ENCODE results near the gene C2orf76. TPM values are rescaled to one million over a fixed set of nuclear protein-coding genes. Genes with fewer than 3 reads are reported as not detected.

The C2orf76 gene
- total RNA-seq, 4 donors from 2014 or later = 8.7 to 14.6 (median 11.2) TPM

DNA sequence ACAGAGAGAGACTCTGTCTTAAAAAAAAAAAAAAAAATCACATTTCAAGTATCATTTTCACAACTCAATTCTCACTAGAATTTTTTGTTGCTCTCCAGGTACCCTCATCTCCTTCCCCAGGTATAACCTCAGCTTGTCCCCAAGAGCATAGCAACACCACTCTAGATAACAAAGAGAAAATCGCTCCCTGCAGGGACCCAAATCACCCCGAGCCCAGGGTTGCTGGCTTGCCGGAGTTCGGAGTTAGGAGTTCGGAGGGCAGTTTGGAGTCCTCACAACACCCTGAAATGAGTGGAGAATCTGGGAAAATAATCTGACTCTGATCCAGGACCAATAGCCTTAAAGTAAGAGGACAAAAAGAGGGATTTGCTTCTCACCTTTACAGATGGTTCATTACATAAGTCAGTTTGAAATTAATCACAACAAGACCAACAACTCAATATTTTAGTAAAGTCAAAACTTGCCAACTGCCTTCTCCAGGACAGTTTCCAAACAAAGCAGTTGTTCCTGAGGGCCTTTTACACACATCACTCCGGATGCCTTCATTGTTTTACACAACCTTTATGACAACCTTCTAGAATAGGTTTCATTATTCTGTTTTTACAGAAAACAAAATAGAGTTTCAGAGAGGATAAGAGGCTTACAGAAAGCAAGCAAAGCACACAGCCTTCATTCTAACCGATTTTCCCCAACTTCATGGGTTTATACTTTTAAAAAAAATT lies 59.1 kb downstream of the C2orf76 start:
- WGBS = 94% methylated on average over 7 of the region's 7 CpGs

DNA sequence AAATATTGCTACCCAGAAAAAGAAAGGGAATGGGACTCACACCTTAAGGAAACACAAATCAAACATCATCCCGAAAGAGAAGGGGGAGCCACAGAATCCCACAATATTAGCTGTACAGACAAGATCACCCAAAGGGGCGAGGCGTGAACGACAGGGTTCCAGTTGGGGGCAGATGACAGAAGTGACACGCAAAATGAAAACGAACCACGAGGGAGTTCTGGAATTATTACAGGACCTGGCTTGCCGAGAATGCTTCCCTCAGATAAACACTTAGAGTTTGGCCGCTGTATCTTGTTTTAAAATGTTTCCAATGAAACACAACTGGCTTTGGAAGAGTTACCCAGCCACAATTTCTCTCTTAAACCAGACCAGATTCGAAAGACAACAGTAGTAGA lies 60.4 kb downstream of the C2orf76 start:
- no peak for DNase-seq (ENCODE audit: extremely low spot score)
- Histone ChIP-seq H3K9me3 (no peaks in the 10 kb centered on the region), H3K4me1 (no peaks in the 10 kb centered on the region), H3K27ac (replicated peaks in 1 of 4) (no peak overlapping the region), H3K36me3 (peaks cover 0 to 7% (median 2%) of the 10 kb centered on the region in 4 donors), H3K27me3 (no peaks in the 10 kb centered on the region), H3K4me3 (no peak overlapping the region)
- TF ChIP-seq EP300 (IDR thresholded peaks at IDR 0.05) (no peak), POLR2A (IDR thresholded peaks at IDR 0.05; ENCODE audit: low read depth) (no peak)
- intact Hi-C loops (cut with DNase I) = no loop called here
- 69% methylated on average over 10 of the region's 10 CpGs for WGBS

More for the DNA sequence above, 59.1 kb downstream of the C2orf76 start:
- no peaks in the 10 kb centered on the region for H3K9me3 ChIP-seq
- TF ChIP-seq EP300 (IDR thresholded peaks at IDR 0.05) = no peak
- TF ChIP-seq POLR2AphosphoS5 (IDR thresholded peaks at IDR 0.05) = no peak
- no peaks in the 10 kb centered on the region for H3K27me3 ChIP-seq
- no peak for DNase-seq (ENCODE audit: extremely low spot score)
- intact Hi-C loops (cut with DNase I) = no loop called here
- peaks cover 0 to 13% (median 5%) of the 10 kb centered on the region in 4 donors for H3K36me3 ChIP-seq
- no peak overlapping the region for H3K4me3 ChIP-seq
- H3K4me1 ChIP-seq = no peaks in the 10 kb centered on the region
- no peak overlapping the region for H3K27ac ChIP-seq (replicated peaks in 1 of 4)

DNA sequence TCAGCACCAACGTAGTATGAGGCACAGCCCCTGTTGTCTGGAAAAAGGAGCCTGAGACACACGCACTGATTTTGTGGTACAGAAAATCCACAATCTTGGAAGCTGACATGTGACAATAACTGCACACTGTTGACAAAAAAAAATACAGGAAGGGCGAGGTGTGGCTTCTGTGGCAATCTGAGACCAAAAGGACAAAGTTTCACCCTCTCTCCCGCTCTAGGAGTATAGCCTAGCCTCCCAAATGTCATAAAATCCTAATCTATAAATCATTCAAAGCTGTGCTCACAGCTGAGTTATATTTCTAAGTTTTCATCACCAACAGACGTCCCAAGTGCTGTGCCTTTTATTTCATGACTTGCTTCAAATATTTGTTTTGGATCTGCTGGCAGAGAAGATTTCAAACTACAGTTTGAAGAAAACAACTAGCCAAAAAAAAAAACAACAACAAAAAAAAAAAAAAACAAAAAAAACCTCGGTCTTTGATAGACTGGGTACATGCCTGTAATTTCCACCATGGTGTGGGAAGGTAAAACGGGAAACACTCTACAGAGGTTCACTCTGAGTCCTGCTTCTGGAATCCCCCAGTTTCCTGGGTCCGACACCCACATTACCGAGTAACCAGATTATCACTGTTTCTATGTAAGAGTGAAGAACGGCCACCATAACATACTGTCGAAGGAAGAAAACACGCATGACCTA lies 61.0 kb downstream of the C2orf76 start:
- Histone ChIP-seq H3K27ac (replicated peaks in 1 of 4) (no peak overlapping the region), H3K36me3 (peaks cover 0 to 4% (median 1%) of the 10 kb centered on the region in 4 donors), H3K4me3 (no peak overlapping the region), H3K4me1 (no peaks in the 10 kb centered on the region), H3K27me3 (no peaks in the 10 kb centered on the region), H3K9me3 (no peaks in the 10 kb centered on the region)
- no peak for DNase-seq (ENCODE audit: extremely low spot score)
- WGBS = 78% methylated on average over 12 of the region's 12 CpGs
- intact Hi-C loops (cut with DNase I) = no loop called here
- TF ChIP-seq POLR2AphosphoS5 (IDR thresholded peaks at IDR 0.05) (no peak), EP300 (IDR thresholded peaks at IDR 0.05) (no peak), POLR2A (IDR thresholded peaks at IDR 0.05; ENCODE audit: low read depth) (no peak)
- TF ChIP-seq, protein P1, sequence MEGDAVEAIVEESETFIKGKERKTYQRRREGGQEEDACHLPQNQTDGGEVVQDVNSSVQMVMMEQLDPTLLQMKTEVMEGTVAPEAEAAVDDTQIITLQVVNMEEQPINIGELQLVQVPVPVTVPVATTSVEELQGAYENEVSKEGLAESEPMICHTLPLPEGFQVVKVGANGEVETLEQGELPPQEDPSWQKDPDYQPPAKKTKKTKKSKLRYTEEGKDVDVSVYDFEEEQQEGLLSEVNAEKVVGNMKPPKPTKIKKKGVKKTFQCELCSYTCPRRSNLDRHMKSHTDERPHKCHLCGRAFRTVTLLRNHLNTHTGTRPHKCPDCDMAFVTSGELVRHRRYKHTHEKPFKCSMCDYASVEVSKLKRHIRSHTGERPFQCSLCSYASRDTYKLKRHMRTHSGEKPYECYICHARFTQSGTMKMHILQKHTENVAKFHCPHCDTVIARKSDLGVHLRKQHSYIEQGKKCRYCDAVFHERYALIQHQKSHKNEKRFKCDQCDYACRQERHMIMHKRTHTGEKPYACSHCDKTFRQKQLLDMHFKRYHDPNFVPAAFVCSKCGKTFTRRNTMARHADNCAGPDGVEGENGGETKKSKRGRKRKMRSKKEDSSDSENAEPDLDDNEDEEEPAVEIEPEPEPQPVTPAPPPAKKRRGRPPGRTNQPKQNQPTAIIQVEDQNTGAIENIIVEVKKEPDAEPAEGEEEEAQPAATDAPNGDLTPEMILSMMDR (IDR thresholded peaks at IDR 0.05) = no peak

DNA sequence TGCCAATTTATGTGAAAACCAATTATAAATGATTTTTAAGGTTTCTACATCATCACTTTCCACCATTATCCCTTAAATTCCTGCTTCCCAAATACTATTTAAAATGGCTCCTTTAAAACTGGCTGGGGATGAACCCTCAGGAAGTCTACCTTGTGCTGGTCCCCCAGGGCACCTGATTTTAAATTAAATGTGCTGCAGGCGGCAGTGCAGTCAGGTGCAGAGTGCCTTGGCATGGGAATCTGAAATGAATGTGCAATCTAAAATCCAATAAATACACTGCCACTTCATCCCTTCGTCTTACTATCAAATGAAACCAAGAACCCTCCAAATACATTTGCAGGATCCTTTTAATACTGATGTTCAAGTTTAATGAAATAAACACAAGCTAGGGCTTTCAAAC lies 61.8 kb downstream of the C2orf76 start:
- no peaks in the 10 kb centered on the region for H3K27me3 ChIP-seq
- no peaks in the 10 kb centered on the region for H3K9me3 ChIP-seq
- H3K4me1 ChIP-seq = no peaks in the 10 kb centered on the region
- peaks cover 0 to 4% (median 0%) of the 10 kb centered on the region in 4 donors for H3K36me3 ChIP-seq
- H3K27ac ChIP-seq (replicated peaks in 1 of 4) = no peak overlapping the region
- intact Hi-C loops (cut with DNase I) = no loop called here
- 88% methylated on average over 2 of the region's 2 CpGs for WGBS
- TF ChIP-seq POLR2AphosphoS5 (IDR thresholded peaks at IDR 0.05) = no peak
- TF ChIP-seq POLR2A (IDR thresholded peaks at IDR 0.05; ENCODE audit: low read depth) = no peak
- TF ChIP-seq, protein P1 (IDR thresholded peaks at IDR 0.05) = no peak
- no peak for TF ChIP-seq EP300 (IDR thresholded peaks at IDR 0.05)
- no peak overlapping the region for H3K4me3 ChIP-seq
- no peak for DNase-seq (ENCODE audit: extremely low spot score)

DNA sequence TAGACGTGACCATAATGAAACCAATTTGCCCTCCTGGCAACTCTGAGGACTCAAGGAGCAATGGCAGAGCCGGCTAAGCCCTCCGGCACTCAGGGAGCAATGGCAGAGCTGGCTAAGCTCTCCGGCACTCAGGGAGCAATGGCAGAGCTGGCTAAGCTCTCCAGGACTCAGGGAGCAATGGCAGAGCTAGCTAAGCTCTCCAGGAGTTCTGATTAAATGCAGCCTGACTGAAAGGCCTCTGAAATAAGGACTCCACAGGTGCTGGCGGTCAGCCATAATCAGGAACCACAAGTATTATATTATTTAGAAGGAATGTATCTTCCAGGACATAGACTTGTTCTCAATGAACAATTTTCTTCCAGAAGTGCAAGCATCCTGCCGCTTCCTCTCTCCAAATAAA lies 65.2 kb downstream of the C2orf76 start:
- H3K9me3 ChIP-seq = no peaks in the 10 kb centered on the region
- H3K27ac ChIP-seq (replicated peaks in 1 of 4) = no peak overlapping the region
- peaks cover 0 to 4% (median 0%) of the 10 kb centered on the region in 4 donors for H3K36me3 ChIP-seq
- H3K4me3 ChIP-seq = no peak overlapping the region
- TF ChIP-seq POLR2A (IDR thresholded peaks at IDR 0.05; ENCODE audit: low read depth) = no peak
- TF ChIP-seq, protein P1 (IDR thresholded peaks at IDR 0.05) = no peak
- no peak for TF ChIP-seq POLR2AphosphoS5 (IDR thresholded peaks at IDR 0.05)
- TF ChIP-seq EP300 (IDR thresholded peaks at IDR 0.05) = no peak
- no peaks in the 10 kb centered on the region for H3K4me1 ChIP-seq
- intact Hi-C loops (cut with DNase I) = no loop called here
- no peaks in the 10 kb centered on the region for H3K27me3 ChIP-seq
- 92% methylated on average over 6 of the region's 6 CpGs for WGBS
- DNase-seq (ENCODE audit: extremely low spot score) = no peak

All from esophagus muscularis mucosa (tissue), 4 donors.